SK-N-SH treated with all-trans-retinoic acid at 6 μM for 48 hours (cell line): ENCODE data around the gene MEIKIN.

Experiments
- ATAC-seq: fragments of 200-7000 bp; cut with Tn5 transposase; 3 replicates; pipeline ENCODE4 v1.9.1; 2020; ENCODE audit warnings: mild to moderate bottlenecking, moderate library complexity
- ARNTL ChIP-seq: fragments of 450-650 bp; formaldehyde crosslinking; IDR thresholded peaks from 2 replicates; pipeline ENCODE4 v1.5.0; 2020; ENCODE audit warnings: low read depth, mild to moderate bottlenecking, moderate library complexity, borderline replicate concordance
- BACH2 ChIP-seq: fragments of 250-450 bp; sonication (Bioruptor Pico); IDR thresholded peaks from 2 replicates; pipeline ENCODE4 v1.9.0; 2021; ENCODE audit warnings: mild to moderate bottlenecking, borderline replicate concordance
- CREB5 ChIP-seq: fragments of 250-450 bp; sonication (Bioruptor Pico); IDR thresholded peaks from 2 replicates; pipeline ENCODE4 v1.5.1; 2020; ENCODE audit warnings: low read depth, mild to moderate bottlenecking, moderate library complexity
- CSDC2 ChIP-seq: fragments of 250-450 bp; sonication (Bioruptor Pico); IDR thresholded peaks from 2 replicates; pipeline ENCODE4 v1.5.0; 2020; ENCODE audit warnings: mild to moderate bottlenecking, moderate library complexity
- CSRNP3 ChIP-seq: fragments of 250-450 bp; sonication (Bioruptor Pico); IDR thresholded peaks from 2 replicates; pipeline ENCODE4 v1.5.1; 2021; ENCODE audit warnings: mild to moderate bottlenecking, moderate library complexity
- ESRRG ChIP-seq: fragments of 250-450 bp; sonication (Bioruptor Pico); IDR thresholded peaks from 2 replicates; pipeline ENCODE4 v1.6.1; 2021; ENCODE audit warnings: mild to moderate bottlenecking
- GLIS3 ChIP-seq: fragments of 250-450 bp; sonication (Bioruptor Pico); IDR thresholded peaks from 2 replicates; pipeline ENCODE4 v1.5.0; 2020; ENCODE audit warnings: mild to moderate bottlenecking, moderate library complexity
- ISL1 ChIP-seq: fragments of 250-450 bp; sonication (Bioruptor Pico); IDR thresholded peaks from 2 replicates; pipeline ENCODE4 v2.1.2; 2022; ENCODE audit warnings: mild to moderate bottlenecking, moderate library complexity
- OSR1 ChIP-seq: fragments of 250-450 bp; sonication (Bioruptor Pico); IDR thresholded peaks from 2 replicates; pipeline ENCODE4 v1.8.0; 2022; ENCODE audit warnings: moderate library complexity, mild to moderate bottlenecking, inconsistent platforms
- PATZ1 ChIP-seq: fragments of 250-450 bp; sonication (Bioruptor Pico); IDR thresholded peaks from 2 replicates; pipeline ENCODE4 v1.8.0; 2020; ENCODE audit warnings: mild to moderate bottlenecking, moderate library complexity, borderline replicate concordance
- PPARA ChIP-seq: fragments of 250-450 bp; sonication (Bioruptor Pico); IDR thresholded peaks from 2 replicates; pipeline ENCODE4 v1.5.0; 2020; ENCODE audit warnings: mild to moderate bottlenecking, borderline replicate concordance
- RARB ChIP-seq: fragments of 250-450 bp; sonication (Bioruptor Pico); IDR thresholded peaks from 2 replicates; pipeline ENCODE4 v1.8.0; 2021; ENCODE audit warnings: mild to moderate bottlenecking, moderate library complexity
- SNAI2 ChIP-seq: fragments of 250-450 bp; sonication (Bioruptor Pico); IDR thresholded peaks from 2 replicates; pipeline ENCODE4 v1.5.0; 2020; ENCODE audit warnings: mild to moderate bottlenecking, moderate library complexity
- TCF4 ChIP-seq: fragments of 250-450 bp; sonication (Bioruptor Pico); IDR thresholded peaks from 2 replicates; pipeline ENCODE4 v1.8.0; 2021; ENCODE audit warnings: mild to moderate bottlenecking, moderate library complexity, borderline replicate concordance
- TOX ChIP-seq: fragments of 250-450 bp; sonication (Bioruptor Pico); IDR thresholded peaks from 2 replicates; pipeline ENCODE4 v1.8.0; 2021; ENCODE audit warnings: mild to moderate bottlenecking, moderate library complexity, borderline replicate concordance
- TSHZ2 ChIP-seq: fragments of 250-450 bp; sonication (Bioruptor Pico); IDR thresholded peaks from 2 replicates; pipeline ENCODE4 v1.5.0; 2020; ENCODE audit warnings: mild to moderate bottlenecking, moderate library complexity
- ZC3H10 ChIP-seq: fragments of 250-450 bp; sonication (Bioruptor Pico); IDR thresholded peaks from 2 replicates; pipeline ENCODE4 v1.5.1; 2021; ENCODE audit warnings: mild to moderate bottlenecking, moderate library complexity
- ZFP3 ChIP-seq: fragments of 250-450 bp; sonication (Bioruptor Pico); IDR thresholded peaks from 2 replicates; pipeline ENCODE4 v1.5.0; 2020; ENCODE audit warnings: mild to moderate bottlenecking, moderate library complexity
- ZFP30 ChIP-seq: fragments of 450-650 bp; formaldehyde crosslinking; IDR thresholded peaks from 2 replicates; pipeline ENCODE4 v1.5.0; 2022; ENCODE audit warnings: mild to moderate bottlenecking, moderate library complexity
- ZNF70 ChIP-seq: fragments of 450-650 bp; formaldehyde crosslinking; IDR thresholded peaks from 2 replicates; pipeline ENCODE4 v1.5.0; 2020; ENCODE audit warnings: mild to moderate bottlenecking, moderate library complexity

MEIKIN gene

GRCh38 chr5:131952301-131952857 is 6.9 kb upstream of the MEIKIN start:
- no peak for TF ChIP-seq TCF4 (CRISPR knock-in tag)
- no peak for ATAC-seq

- ATAC-seq = no peak
- TF ChIP-seq SNAI2 (CRISPR knock-in tag) (no peak), ARNTL (CRISPR knock-in tag) (no peak), ISL1 (CRISPR knock-in tag) (no peak), TSHZ2 (CRISPR knock-in tag) (no peak), ZNF70 (CRISPR knock-in tag) (no peak), ZC3H10 (CRISPR knock-in tag) (no peak)
- TF ChIP-seq, all 23 proteins: peak for 0
Measured at GRCh38 chr5:131950706-131951105, 5.2 kb upstream of the MEIKIN start.

GRCh38 chr5:131947445-131947844 is 2.0 kb upstream of the MEIKIN start:
- TF ChIP-seq RARB (CRISPR knock-in tag) = no peak
- TF ChIP-seq CREB5 (CRISPR knock-in tag) = no peak
- no peak for TF ChIP-seq OSR1 (CRISPR knock-in tag)
- TF ChIP-seq CSRNP3 (CRISPR knock-in tag) = no peak
- TF ChIP-seq ZC3H10 (CRISPR knock-in tag) = no peak
- TF ChIP-seq TOX (CRISPR knock-in tag) = no peak
- no peak for TF ChIP-seq BACH2 (CRISPR knock-in tag)
- no peak for TF ChIP-seq TSHZ2 (CRISPR knock-in tag)
- no peak for TF ChIP-seq PATZ1 (CRISPR knock-in tag)
- no peak for TF ChIP-seq ESRRG (CRISPR knock-in tag)
- no peak for TF ChIP-seq PPARA (CRISPR knock-in tag)
- TF ChIP-seq CSDC2 (CRISPR knock-in tag) = no peak
- TF ChIP-seq ZFP3 = no peak
- TF ChIP-seq GLIS3 (CRISPR knock-in tag) = no peak
- TF ChIP-seq ZFP30 (CRISPR knock-in tag) = no peak
- TF ChIP-seq ISL1 (CRISPR knock-in tag) = no peak
- TF ChIP-seq ARNTL (CRISPR knock-in tag) = no peak
- TF ChIP-seq SNAI2 (CRISPR knock-in tag) = no peak
- TF ChIP-seq ZNF70 (CRISPR knock-in tag) = no peak
- TF ChIP-seq, all 23 proteins: peak for 0
- no peak for ATAC-seq
